HG03354 (cell line): Measurements from ENCODE around the gene XPR1.
"Not testable (repeated sequence)": the region's sequence is repeated elsewhere in the genome, so short reads cannot be mapped to it uniquely, and the experiment has no call there.

Experiments used
- ATAC-seq: cut with Tn5 transposase; IDR thresholded peaks from one replicate; pipeline ENCODE4 v1.9.1; 2021; ENCODE audit warnings: mild to moderate bottlenecking; ENCODE audit not compliant: unreplicated experiment, poor library complexity, severe bottlenecking

Gene XPR1

DNA sequence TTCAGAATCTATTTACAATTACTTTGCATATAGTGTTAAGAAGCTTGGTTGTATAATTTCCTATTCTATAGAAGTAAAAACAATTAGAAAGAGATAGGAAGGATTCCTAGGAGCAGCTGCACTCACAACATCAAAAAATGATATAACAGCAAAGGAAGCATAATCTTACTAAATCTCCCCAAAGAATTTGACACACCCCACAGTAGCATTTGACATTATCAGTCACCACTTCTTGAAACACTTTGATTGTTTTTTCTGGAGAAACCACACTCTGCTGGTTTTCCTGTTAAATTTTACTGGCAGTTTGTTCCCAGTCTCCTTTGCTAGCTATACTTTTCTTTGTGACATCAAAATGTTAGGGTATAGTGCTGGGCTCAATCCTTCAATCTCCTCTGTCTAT lies 180.1 kb downstream of the XPR1 start:
- ATAC-seq = no peak

DNA sequence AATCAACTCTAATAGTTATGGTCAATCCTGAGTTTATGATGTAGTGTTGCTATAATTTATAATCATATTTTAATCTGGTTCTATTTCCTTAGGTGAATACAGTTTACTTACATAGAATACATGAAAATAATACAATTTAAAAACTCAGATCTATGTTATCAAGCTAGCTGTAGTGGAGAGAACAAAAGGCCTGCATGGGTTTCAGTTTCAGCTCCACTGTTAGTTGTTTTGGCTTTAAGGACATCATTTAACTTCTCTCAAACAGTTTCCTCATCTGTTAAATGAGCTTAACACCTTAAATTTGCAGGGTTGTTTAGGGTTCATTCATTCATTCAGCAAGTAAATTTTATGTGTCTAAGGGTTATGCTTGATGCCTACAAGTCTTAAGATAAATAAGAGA lies 182.4 kb downstream of the XPR1 start:
- no peak for ATAC-seq

DNA sequence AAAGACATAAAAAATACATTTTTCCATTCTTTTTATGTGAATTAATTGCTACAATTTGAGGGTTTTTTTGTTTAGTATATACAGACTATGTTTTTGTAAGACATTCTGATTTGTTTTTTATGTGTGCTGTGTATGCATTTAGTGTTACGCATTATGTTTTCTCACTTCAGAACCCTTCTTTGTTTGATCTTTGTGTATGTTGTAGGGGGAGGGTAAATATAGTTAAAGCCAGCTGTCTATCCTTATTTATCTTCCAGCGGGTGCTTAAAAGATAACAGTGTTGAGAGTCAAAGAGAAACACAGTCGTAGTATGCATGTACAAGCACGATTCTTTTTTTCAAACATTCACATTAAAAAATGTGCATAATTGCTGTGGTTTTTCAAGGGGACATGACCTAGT lies 183.4 kb downstream of the XPR1 start:
- no peak for ATAC-seq

DNA sequence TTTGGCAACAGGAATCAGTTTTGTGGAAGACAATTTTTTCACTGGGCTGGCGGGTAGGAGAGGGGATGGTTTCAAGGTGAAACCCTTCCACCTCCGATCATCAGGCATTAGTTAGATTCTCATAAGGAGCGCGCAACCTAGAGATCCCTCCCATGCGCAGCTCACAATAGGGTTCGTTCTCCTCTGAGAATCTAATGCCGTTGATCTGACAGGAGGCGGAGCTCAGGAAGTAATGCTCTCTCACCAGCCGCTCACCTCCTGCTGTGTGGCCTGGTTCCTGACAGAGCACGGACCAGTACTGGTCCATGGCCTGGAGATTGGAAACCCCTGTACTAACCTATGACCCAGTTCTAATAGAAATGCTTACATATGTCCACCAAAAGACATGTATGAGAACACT lies 184.3 kb downstream of the XPR1 start:
- ATAC-seq = no peak

DNA sequence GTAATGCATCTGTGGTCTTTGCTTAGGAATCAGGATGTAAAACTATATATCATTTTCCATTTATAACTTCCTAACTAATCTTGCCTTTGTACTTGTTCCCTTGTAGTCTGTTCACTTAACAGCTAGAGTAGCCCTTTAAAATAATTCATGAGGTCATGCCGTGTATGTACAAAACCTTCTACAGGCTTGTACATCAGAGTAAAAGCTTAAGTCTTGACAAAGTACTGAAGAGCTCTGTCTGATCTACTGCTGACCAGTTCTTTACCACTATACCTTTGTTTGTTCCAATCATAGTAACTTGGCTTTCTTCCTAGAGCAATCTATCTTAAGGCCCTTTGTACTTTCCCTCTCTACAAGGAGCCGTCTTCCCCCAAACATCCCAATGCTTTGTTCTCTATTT lies 190.1 kb downstream of the XPR1 start:
- ATAC-seq = no peak

DNA sequence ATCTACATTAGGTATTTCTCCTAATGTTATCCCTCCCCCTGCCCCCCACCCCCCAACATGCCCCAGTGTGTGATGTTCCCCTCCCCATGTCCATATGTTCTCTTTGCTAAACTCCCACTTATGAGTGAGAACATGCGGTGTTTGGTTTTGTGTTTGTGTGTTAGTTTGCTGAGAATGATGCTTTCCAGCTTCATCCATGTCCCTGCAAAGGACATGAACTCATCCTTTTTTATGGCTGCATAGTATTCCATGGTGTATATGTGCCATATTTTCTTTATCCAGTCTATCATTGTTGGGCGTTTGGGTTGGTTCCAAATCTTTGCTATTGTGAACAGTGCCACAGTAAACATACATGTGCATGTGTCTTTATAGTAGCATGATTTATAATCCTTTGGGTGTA lies 199.7 kb downstream of the XPR1 start:
- not testable (repeated sequence) for ATAC-seq

DNA sequence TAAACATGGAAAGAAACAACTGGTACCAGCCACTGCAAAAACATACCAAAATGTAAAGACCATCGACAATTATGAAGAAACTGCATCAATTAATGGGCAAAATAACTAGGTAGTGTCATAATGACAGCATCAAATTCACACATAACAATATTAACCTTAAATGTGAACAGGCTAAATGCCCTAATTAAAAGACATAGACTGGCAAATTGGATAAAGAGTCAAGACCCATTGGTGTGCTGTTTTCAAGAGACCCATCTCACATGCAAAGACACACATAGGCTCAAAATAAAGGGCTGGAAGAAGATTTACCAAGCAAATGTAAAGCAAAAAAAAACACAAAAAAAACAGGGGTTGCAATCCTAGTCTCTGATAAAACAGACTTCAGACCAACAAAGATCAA lies 201.4 kb downstream of the XPR1 start:
- not testable (repeated sequence) for ATAC-seq

DNA sequence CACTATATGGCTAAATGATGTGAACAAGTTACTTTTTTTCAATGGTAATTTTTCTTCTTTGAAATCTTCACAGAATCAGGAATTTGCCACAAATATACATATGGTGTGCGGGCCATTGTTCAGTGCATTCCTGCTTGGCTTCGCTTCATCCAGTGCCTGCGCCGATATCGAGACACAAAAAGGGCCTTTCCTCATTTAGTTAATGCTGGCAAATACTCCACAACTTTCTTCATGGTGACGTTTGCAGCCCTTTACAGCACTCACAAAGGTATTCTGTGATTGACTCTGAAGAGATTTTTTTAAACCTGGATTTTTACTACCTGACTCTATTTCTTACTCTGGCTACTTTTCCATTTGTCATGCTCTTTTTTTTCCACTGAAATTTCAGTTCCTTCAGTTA lies 204.6 kb downstream of the XPR1 start:
- no peak for ATAC-seq

DNA sequence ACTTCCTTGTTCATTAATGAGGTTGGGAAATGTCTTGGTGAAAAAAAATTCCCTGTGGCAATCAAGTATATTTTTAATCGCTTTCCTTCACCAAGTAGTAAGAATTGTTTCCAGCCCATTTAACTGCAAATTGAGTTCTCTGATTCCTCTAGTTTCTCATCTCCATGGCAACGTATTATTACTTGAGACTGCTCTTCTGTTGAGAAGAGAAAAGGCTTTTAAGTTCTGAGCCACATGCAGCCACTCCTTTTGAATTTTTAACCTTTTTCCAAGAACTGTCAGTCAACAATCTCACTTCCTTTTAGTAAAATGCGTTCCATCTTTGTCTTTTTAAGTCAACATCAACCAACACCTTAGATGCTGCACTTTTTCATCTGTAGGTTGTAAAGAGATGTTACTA lies 205.2 kb downstream of the XPR1 start:
- ATAC-seq = no peak

DNA sequence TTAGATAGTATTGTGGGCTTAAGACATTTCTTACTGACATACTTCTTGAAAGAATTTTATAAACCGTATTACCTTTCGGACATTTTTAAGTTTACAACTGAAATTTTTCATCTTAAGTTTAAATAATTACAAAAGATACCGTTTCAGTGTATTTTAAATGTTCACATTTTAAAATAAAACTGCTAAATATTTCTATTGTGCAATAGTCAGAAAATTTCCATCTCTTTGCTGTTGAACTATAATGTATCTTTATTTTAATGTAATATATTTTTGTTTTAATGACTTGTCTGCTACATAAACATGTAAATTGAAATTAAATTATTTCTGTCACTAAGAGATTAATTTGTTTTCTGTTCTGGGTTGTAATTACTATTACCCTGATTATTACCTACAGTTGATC lies 206.7 kb downstream of the XPR1 start:
- ATAC-seq = no peak

DNA sequence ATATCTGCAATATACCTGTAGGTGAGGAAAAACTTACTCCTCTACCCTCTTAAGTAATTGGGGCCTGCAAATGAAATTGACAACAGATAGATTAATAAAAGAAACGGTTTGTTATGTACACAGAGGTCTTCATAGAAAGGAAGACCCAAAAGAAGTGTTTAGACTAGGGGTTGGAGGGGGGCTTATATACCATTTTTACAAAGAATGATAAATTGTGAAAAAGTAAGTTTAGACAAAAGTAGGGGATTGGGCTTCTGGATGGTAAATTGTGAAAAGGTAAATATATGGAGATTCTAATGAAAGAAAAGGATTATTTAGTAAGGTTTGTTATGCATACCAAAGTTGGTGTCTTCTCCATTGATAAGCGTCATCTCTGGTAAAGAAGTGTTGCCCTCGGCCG lies 207.7 kb downstream of the XPR1 start:
- no peak for ATAC-seq

DNA sequence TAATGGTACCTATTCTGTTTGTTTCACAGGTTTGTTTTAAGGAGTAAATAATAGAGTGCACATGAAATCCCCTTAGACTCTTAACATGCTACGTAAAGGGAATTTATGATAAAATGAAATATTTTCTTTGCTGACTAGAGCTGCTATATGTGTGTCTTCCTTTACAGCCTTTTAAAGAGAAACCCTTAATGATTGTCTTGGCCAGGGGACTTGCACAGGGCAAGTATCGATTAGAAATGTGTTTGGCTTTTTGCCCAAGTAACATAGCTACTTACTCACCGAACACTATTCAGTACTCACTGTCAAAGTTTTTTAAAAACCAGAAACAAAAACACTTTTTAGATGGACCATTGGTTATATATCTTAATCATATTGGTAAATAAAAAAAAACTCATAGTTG lies 209.6 kb downstream of the XPR1 start:
- no peak for ATAC-seq

DNA sequence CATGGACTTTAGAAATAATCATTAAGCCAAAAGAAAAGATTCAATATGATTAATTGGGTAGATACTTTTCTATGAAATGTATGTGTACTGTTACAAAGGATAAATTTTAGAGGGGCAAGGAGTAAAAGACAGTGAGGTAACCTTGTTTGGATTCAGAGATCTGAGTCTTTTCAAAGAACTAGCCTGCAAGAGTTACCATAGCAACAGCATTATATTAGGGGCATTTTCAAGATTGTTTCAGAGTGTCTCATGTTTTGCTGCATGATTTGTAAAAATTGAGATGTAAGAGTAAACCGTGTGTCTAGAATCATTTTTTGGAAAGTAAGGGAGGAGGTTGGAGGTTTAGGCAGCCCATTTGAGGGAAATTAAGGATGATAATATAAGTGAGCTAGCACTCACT lies 210.2 kb downstream of the XPR1 start:
- no peak for ATAC-seq

DNA sequence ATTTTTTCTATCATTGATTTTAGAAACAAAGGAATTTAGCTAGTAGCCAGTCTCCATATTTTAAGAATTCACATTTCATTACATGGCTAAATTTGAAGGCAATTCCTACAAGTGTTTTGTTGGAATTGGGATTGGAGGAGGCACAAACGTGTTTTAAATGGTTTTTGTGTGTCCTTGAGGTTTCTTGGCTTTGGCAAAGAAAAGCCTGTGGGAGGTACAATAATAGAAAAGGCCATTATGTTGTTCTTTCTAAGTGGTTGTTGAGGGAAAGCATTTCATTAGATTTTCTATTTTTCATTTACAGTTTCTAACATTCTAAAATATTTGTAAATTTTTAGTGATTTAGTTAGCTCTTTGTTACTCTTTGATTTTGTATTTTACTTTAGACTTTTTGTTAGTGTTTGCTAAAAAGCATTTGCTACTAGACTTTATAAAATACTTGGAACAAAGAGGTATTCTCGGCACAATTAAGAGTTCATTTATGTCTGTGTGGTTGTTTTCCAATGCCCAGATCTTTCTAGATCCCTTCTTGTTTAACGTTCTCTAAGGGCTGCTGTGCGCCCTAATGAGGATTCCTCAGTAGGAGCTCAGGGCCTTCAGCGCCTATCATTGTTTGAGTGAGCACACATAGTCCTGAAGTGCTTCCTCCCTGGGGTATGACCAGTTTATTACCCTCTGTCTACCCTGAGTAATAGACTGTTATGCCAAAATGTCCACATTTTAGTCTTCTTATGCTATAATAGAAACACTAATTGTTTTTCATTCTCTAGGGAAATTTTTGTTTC lies 210.9 kb downstream of the XPR1 start:
- no peak for ATAC-seq

DNA sequence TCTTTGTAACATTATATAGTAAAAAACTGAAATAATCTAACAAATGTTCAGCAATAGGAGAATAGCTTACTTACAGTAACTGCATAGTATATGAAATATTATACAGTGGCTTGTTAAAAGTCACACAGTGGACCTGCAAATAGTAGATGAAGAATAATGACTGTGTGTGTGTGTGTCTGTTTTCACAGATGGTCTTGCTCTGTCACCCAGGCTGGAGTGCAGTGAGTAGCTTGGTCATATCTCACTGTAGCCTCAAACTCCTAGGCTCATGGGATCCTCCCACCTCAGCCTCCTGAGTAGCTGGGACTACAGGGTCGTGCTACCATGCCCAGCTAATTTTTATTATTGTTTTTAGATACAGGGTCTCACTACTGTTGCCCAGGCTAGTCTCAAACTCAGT lies 213.5 kb downstream of the XPR1 start:
- ATAC-seq = no peak

DNA sequence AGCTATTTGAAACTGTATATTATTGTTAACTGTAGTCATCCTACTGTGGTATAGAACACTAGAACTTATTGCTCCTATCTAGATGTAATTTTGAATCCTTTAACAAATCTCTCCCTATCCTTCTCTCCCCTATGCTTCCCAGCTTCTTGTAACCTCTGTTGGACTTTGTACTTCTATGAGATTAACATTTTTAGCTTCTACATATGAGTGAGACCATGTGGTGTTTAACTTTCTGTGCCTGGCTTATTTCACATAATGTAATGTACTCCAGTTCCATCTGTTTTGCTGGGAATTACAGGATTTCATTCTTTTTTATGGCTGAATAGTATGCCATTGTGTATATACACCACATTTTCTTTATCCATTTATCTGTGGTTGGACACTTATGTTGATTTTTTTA lies 216.4 kb downstream of the XPR1 start:
- ATAC-seq = no peak

DNA sequence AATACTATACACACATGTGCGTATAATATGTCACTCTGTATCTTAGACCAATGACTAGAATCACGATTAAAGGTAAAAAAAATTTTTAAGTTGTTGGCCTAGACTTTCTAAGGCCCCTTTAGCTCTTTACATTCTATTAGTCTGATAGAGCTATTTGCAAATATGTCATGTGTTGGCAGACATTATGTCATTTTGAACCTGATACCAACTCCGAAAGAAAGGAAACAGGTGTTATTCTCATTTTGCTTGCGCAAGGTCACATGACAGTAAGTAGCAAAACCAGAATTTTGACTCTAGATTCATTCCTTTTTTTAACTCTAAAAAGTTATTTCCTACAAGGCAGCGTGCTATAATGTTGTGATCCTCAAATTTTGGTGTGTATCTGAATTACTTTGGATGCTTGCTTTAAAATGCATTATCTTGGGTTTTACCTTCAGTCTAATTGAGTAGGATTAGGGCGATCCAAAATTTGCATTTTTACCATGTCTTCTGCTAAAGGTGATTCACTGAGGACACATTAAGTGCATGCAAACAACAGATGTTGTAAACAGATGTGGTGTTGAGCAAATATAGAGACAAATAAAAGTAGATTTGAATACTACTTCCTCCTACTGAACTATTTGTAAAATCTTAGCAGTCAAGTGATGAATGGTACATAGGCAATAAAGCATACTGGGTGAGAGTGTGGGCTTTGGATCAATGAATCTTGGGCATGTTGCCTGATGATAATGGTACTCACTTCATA lies 217.4 kb downstream of the XPR1 start:
- peak; percentile 86 for ATAC-seq

DNA sequence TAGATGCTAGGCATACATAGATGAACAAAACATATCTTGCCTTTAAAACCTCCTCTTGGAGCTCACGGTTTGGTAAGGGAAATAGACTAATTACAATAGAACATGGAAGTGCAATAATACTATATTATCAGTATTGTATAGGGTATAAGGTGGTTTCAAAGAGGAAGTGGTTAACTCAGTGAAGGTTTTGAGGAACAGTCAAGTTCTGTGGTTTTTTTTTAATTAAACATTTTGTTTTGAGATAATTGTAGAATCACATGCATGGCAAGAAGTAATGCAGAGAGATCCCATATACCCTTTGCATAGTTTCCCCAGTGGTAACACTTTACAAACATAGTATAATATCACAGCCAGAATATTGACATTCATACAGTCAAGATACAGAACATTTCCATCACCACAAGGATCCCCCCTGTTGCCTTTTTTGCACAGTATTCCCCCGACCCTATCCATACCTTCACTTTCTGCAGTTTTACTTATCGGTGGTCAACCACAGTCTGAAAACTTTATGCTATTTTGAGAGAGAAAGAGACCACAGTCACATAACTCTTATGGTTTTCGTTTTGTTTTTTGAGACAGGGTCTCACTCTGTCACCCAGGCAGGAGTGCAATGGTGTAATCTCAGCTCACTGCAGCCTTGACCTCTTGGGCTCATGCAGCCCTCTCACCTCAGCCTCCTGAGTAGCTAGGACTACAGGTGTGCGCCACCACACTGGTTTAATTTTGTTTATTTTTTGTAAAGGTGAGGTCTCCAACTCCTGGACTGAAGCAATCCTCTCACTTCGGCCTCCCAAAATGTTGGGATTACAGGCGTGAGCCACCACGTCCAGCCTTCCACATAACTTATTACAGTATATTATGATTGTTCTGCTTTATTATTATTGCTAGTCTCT lies 220.4 kb downstream of the XPR1 start:
- ATAC-seq = no peak

DNA sequence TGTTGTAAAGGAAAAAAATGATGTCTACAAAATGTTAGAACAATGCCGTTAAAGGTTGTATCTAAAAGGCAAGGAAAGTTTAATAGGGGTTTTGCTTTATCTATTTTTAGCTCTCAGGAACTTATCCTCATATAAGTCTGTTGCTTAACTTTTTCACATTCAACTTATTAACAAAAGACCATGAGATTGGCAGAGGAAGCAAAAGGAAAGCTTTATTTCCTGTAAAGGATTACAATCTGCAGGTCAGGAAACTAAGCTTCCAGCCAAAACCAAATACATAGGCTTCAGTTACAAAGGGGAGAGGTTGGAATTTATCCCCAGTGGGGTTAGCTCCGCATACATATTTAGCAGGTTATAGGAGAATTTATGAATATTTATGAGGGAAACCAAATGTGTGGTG lies 222.2 kb downstream of the XPR1 start:
- ATAC-seq = no peak

DNA sequence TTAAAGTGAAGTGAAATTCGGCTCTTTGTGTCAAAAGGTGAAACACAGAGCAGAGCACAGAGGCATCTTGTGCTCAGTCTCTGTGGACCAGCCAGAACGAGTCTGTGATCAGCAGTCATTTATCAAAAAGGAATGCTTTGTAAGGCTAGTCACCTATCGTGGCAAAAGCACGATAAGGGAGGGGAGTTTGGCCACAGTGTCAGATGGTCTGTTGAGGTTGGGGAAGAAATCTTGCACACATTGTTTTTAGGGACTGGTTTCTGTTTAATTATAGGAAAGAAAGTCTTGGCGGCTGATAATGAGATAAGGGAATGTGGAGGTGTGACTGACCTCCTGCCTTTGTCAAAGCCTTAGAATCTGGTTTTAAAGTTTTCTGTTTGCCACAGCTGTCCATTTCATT lies 222.6 kb downstream of the XPR1 start:
- no peak for ATAC-seq
